HG03108 (cell line): ENCODE data around the gene RAI1.

Experiments used
- ATAC-seq: cut with Tn5 transposase; IDR thresholded peaks from one replicate; pipeline ENCODE4 v1.9.1; 2021; ENCODE audit warnings: moderate library complexity; ENCODE audit not compliant: unreplicated experiment

The RAI1 gene

GRCh38 chr17:17696882-17697633 lies 15.8 kb downstream of the RAI1 start:
- ATAC-seq, result no peak

DNA sequence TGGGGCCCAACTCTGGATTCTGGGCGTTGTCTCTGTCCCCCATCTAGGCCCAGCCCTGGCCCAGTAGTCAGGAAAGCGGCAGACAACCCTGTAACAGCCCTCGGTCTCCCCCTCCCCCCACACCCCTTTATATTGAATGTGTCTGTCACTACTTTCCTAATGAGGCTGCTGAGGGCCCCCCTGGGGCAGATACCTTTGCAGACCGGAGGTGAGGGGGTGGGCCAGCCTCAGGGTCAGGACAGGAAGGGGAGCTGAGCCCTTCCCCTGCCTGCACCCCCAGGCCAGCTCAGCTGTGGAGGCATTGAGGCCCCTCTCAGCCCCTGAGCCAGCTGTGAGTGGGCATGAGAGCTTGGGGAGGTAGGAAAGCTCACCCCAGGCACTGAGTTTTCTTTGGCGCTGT lies 17.1 kb downstream of the RAI1 start:
- ATAC-seq, result no peak

DNA sequence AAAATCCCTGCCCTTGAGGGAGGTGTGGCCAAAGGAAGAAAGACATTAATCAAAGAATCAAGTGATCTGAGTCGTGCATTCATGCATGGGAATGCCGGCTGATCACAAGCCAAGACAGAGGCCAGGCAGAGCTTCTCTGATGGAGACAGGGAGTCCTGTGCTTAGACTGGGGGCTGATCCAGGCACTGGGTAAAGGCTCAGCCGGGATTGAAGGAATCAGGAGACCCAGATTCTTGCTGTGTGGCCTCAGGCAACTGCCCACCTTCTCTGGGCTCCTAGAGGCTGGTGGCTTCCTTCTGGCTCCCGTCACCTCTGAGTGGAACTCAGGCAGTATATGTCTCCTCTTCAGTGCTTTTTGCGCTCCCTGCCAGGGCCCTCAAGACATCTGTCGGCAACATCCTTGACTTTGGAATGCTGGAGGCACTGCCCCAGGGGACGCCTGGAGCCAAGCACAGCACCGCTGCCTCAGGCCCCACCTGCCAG lies 17.7 kb downstream of the RAI1 start:
- no peak for ATAC-seq

- ATAC-seq, result no peak
Measured at GRCh38 chr17:17699491-17699890, 18.2 kb downstream of the RAI1 start.

DNA sequence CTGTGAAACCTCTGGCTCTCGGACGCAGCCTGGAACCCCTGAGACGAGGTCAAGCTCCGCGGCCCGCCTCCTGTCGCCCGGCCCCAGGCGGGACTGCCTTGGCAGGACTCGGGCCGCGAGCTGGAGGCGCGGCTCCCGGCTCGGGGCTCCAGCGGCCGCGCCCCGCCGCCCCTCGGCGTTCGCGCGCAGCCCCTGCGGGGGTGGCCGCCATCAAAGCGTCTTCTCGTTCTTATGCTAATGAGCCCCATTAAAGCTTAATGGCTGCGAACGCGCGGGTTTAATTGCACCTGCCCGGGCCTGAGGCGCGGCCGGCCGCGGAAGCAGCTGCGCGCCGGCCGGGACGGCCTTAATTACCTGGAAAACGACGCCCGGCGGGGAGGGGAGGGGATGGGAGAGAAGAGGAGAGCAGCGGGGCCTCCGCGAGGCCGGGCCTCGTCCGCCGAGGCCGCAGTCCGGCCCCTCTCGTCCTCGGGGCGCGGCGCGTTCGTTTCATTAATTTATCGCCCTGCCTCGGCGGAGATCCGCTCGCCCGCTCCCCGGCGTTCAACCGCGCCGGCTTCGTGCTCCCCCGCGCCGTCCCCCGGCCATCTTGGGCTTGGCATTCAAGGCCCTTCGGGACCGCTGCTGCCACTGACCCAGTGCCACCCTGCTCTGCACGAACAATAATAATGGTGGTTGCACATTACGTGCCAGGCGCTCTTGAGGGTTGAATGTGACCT lies 19.2 kb downstream of the RAI1 start:
- no peak for ATAC-seq

DNA sequence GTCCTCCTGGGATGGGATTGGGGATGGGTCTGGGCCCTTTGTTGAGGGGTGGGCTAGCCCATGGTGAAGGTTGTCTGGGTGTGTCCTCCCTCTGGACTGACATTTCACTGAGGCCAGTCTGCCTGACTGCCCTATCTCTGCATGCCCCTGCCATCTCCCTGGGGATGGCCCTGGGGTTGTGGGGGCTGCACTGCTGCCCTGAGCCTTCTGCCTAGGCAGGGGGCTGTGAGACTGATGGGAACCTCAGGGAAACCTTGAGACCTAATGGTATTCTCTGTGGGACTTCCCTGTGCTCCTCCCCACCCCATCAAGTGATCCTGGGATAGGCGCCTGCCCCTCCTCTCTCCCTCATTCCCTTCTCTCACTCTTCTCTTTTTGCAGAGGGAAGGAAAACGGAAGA lies 19.9 kb downstream of the RAI1 start:
- ATAC-seq, result no peak

DNA sequence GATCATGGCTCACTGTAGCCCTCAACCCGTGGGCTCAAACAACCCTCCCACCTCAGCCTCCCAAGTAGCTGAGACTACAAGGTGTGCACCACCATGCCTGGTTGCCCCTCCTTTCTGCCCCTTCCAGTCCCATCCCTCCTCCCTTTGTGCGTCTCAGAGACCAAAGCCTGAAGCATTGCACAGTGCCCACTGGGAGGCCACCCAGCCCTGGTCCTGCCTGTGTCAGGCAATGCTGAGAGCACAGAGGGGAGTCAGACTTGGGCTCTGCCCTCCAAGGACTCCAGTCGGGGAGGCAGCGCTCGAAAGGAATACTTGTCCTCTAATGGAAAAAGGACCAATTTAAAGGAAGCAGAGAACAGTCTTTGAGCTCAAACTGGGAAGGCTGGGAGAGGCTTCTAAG lies 20.4 kb downstream of the RAI1 start:
- ATAC-seq, result no peak

DNA sequence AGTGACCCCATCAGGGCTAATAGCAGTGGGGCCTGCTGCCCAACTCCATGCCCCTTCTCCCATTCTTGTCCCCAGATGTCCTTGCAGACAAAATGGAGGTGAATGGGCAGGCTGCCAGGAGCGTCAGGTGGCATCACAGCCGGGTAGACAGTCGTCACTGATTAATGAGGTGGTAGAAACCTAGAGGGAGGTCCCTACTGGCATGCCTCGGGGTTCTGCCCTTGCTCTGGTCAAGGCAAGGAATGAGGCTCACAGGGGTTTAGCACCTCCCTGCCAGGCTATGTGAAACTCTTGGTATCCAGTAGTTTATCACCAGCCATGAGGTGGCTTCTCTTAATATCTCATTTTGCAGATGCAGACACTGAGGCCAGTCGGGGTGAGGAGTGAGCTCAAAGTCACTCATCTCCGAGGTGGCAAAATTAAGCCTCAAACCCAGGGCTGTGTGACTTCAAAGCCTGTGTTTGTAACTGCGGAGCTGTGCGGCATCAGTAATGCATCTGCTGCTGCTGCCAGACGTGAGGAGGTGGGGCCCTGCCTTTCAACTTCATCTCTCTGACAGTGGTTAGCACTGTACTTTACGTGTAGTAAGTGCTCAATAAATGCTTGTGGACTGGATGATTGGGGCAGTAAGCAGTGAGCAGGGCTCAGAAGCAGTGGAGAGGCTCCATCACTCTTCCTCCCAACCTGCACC lies 21.3 kb downstream of the RAI1 start:
- no peak for ATAC-seq

DNA sequence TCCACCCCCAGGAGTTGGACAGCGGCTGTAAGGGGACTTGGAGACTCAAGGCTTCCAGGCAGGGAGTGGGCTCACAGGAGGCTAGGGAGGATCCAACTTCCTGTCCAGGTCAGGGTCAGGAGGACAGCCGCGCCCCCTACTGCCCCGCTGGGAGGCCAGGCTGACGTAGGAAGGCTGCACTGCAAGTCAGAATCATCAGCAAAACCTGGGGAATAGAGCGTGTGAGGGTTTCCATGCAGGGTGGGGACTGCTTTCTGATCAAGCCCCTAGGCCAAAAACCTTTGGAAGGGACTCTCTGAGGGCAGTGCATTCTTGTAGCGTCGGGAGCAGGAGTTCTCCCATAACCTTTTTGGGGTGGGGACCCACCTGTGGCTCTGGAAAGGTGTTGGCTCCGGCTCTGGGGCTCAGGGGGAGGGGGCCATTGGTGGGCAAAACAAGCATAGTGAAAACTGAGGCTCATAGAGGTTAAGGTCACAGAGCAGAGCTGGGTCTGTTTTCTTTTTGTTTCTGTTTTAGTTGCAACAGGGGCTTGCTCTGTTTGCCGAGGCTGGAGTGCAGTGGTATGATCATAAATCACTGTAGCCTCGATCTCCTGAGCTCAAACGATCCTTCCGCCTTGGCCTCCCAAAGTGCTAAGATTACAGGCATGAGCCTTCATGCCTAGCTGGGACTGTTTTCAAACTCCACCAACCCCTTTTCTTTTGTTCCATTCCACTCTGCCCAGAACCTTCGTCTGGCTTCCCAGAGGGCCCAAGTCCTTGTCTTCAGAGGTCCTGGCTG lies 22.1 kb downstream of the RAI1 start:
- ATAC-seq, result no peak

- ATAC-seq, result no peak
Measured at GRCh38 chr17:17704931-17705330, 23.7 kb downstream of the RAI1 start.

GRCh38 chr17:17706140-17707060 lies 25.1 kb downstream of the RAI1 start:
- no peak for ATAC-seq

DNA sequence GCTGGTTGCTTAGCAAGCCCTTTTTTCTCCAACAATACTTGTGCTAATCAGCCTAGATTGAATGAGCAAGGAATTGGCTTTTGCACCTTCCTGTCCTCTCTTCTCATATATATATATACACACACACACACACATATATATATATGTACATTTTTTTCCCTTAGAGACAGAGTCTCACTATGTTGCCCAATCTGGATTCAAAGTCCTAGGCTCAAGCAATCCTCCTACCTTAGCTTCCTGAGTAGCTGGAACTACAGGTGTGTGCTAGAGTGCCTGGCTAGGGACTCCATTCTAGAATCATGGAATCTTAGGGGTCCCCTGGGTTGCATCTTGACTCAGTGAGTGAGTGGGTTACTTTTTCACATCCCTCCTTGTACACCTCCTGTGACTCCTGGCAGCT lies 27.0 kb downstream of the RAI1 start:
- ATAC-seq, result no peak

GRCh38 chr17:17708816-17709215 lies 27.6 kb downstream of the RAI1 start:
- no peak for ATAC-seq

DNA sequence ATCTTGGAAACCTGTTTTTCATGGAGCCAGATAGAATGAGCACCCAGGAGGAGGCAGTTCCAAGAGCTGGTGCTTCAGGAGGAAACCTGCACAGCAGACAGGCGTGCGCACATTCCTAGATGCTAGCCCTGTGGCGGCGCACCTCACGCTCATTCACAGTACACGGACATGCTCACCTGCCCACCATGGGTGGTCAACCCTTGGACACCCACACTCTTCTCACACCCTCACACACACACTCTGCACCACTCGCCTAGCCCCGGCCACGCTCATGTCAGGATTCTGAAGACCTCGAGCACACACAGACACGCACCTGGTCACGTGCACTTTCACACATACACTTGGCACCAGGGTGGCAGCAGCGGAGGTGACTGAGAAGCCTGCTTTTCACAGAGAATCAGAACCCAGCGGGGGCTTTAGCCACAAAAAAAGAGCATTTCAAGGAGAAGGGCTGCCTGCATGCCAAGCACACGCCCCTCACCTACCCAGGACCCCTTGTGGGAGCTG lies 28.6 kb downstream of the RAI1 start:
- no peak for ATAC-seq

DNA sequence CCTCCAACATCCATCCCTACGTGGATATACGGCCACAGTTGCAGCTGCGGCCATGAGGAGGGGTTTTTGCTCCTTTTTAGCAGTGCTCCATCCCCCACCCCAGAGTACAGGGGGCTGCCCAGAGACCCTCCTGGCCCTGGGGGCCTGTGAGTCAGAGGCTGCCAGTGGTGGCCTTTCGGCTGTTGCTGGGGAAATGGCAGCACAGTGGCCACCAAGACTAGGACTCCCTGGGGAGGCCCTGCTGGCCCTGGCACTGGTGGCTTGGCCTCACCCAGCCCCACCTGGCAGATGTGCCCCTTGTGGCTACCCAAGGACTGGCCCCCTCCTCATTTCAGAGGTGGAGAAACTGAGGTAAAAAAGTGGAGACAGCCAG lies 29.1 kb downstream of the RAI1 start:
- ATAC-seq, result no peak

DNA sequence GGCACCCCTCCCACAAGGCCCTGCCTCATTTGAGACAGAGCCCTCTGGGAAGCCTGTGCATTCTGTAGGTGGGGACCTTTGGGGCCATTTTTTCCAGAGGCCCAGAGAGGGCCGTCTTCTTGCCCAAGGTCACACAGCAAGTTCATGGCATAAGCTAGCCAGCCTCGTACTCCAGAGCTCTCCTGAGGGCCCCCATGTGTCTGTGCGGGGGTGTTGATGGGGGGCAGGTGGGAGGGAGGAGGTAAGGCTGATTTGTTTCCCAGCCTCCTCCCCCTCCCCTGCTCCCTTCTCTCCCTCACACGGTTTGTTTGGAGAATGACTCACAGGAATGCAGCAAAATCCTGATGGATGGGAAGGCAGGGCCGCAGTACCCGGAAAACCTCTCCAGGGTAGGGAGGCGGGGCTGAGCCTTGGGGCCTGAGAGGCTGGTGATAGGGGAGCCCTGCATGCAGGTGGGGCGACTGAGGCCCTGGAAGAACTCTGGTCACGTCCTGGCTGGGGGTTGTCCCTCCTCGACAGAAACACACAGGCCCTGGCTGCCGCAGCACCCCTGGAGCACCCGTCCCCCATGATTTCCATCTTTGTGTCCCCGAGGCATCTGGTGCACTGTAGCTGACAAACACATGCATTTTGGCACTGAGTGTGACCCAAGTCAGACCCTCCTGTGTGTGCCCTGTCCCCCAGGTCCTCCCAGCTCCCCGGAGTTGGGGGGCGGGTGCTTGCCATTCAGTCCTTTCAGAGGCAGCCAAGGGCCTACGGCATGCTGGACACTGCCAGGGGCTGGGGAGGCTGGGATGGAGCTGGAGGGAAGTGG lies 29.7 kb downstream of the RAI1 start:
- no peak for ATAC-seq

- no peak for ATAC-seq
Measured at GRCh38 chr17:17711641-17712162, 30.4 kb downstream of the RAI1 start.

DNA sequence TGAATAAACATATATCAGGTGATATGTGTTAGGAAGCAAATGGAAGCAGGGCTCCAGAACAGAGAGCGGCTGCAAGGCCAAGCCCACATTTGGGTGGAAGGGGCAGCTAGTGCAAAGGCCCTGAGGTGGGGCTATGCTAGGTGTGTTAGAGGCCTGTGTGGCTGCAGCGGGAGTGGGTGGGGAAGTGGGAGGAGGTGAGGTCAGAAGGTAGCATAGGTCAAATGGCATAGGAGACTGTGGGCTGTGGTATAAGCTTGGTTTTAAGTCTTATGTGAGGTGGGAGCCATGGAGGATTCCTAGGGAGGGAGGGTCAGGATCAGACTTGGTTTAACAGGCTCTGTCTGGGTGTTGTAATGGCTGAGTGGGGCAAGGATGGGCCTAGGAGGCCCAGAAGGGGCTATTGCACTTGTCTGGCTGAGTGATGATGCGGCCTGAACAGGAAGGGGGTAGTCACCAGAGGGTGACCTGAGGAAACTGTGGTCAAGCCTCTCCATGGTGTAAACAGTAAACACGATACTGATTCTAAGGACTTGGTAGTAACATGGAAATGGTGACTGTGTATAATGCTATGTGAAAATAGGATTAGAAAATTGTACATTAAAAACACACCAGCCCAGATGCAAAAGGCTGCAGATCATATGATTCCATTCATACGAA lies 31.1 kb downstream of the RAI1 start:
- peak; percentile 83 for ATAC-seq
